HepG2 (cell line): ENCODE data around the gene EML2. TPM values are rescaled to one million over a fixed set of nuclear protein-coding genes. Genes with fewer than 3 reads are reported as not detected.

Source experiments
- ATAC-seq: fragments of 200-7000 bp; cut with Tn5 transposase; 3 replicates; pipeline ENCODE4 v1.9.1; 2020; ENCODE audit warnings: mild to moderate bottlenecking, moderate library complexity
- BruUV-seq: library from RNA; stranded (reverse); fragments of 400-500 nt; replicated peaks from 2 replicates; lab custom pipeline; 2021; lab: Mats Ljungman, UMichigan
- CTCF ChIA-PET: fragments of 300-600 bp; formaldehyde crosslinking; extraction: SDS; loops from one replicate; lab custom pipeline; 2021; ENCODE audit warnings: low total read pairs, inconsistent platforms, low intra/inter-chr PET ratio; lab: Yijun Ruan, JAX
- POLR2A ChIA-PET: fragments of 350-600 bp; sonication (Branson Sonifier 250); formaldehyde crosslinking; loops from one replicate; lab custom pipeline; 2020; ENCODE audit warnings: antibody characterized with exemption, inconsistent platforms; lab: Yijun Ruan, JAX
- DNase-seq: peaks from one replicate; pipeline ENCODE4 v3.0.0-alpha.2; 2015; ENCODE audit warnings: low spot score
- FAIRE-seq: peaks from 3 replicates; lab custom pipeline; 2011; peaks lifted over from hg19 to GRCh38; lab: Jason Lieb, UNC
- H2AFZ ChIP-seq: one replicate; pipeline ENCODE4 v1.6.1; 2011; ENCODE audit warnings: low read length, inconsistent platforms
- H3K27ac ChIP-seq: fragments of 300-600 bp; 3 replicates; pipeline ENCODE4 v1.8.0; 2011; ENCODE audit warnings: mixed run types, mild to moderate bottlenecking, mixed read lengths, low read length, inconsistent platforms; ENCODE audit not compliant: insufficient read depth; ENCODE audit errors: extremely low read length
- H3K27me3 ChIP-seq, 2 experiments: fragments of 200-600 bp in 1 of 2; 2 replicates in 1 of 2; 3 replicates in 1 of 2; pipeline versions ENCODE4 v1.6.0 to v1.8.0; 2011; ENCODE audit warnings: low read length in 2 of 2, mild to moderate bottlenecking in 2 of 2, moderate library complexity in 2 of 2, inconsistent platforms in 1 of 2; ENCODE audit not compliant: insufficient read depth in 2 of 2, control insufficient read depth in 1 of 2
- H3K36me3 ChIP-seq, 2 experiments: fragments of 200-600 bp in 1 of 2; replicated peaks in 1 of 2; 2 replicates in 1 of 2; 3 replicates in 1 of 2; pipeline versions ENCODE4 v1.5.1 to v1.8.0; 2011; ENCODE audit warnings: low read length in 2 of 2, inconsistent platforms in 1 of 2; ENCODE audit not compliant: insufficient read depth in 2 of 2, control insufficient read depth in 1 of 2
- H3K4me1 ChIP-seq: 2 replicates; pipeline ENCODE4 v1.5.1; 2012; ENCODE audit warnings: low read length, inconsistent platforms; ENCODE audit not compliant: insufficient read depth
- H3K4me2 ChIP-seq: 2 replicates; pipeline ENCODE4 v1.6.0; 2011; ENCODE audit warnings: low read depth, low read length, inconsistent platforms
- H3K4me3 ChIP-seq, 3 experiments: fragments of 200-600 bp in 1 of 3; sonication (generic), shearing (Covaris generic) in 1 of 3; replicated peaks in 1 of 3; 2 replicates each; pipeline ENCODE4 v1.5.1; 2011 to 2016; ENCODE audit warnings: low read length in 3 of 3, inconsistent platforms in 2 of 3, low read depth in 2 of 3, mild to moderate bottlenecking in 2 of 3, control low read depth in 1 of 3, mixed read lengths in 1 of 3; ENCODE audit not compliant: insufficient read depth in 1 of 3
- H3K79me2 ChIP-seq: one replicate; pipeline ENCODE4 v1.6.1; 2011; ENCODE audit warnings: low read length, inconsistent platforms; ENCODE audit not compliant: insufficient read depth
- H3K9ac ChIP-seq: 2 replicates; pipeline ENCODE4 v1.6.0; 2011; ENCODE audit warnings: mild to moderate bottlenecking, low read depth, low read length, inconsistent platforms; ENCODE audit not compliant: insufficient read depth
- H3K9me3 ChIP-seq: 2 replicates; pipeline ENCODE4 v1.5.1; 2012; ENCODE audit warnings: mild to moderate bottlenecking, low read length
- H4K20me1 ChIP-seq: 2 replicates; pipeline ENCODE4 v1.6.0; 2011; ENCODE audit warnings: inconsistent platforms, mild to moderate bottlenecking, low read length, moderate library complexity; ENCODE audit not compliant: insufficient read depth
- FOXA3 ChIP-seq: IDR thresholded peaks from 2 replicates; pipeline ENCODE4 v1.6.1; 2016; ENCODE audit warnings: missing genetic modification reagents, missing compliant biosample characterization
- LBX2 ChIP-seq: sonication (generic); formaldehyde crosslinking; IDR thresholded peaks from 2 replicates; pipeline ENCODE4 v1.5.0; 2020; ENCODE audit warnings: missing genetic modification reagents, mild to moderate bottlenecking, borderline replicate concordance
- POLR2AphosphoS5 ChIP-seq: IDR thresholded peaks from 2 replicates; pipeline ENCODE4 v1.6.1; 2012; ENCODE audit warnings: low read depth, low read length
- PREB ChIP-seq: sonication (generic); formaldehyde crosslinking; IDR thresholded peaks from 2 replicates; pipeline ENCODE4 v1.4.0; 2020; ENCODE audit warnings: missing genetic modification reagents
- SALL2 ChIP-seq: sonication (generic); formaldehyde crosslinking; IDR thresholded peaks from 2 replicates; pipeline ENCODE4 v1.8.1; 2023; ENCODE audit warnings: mild to moderate bottlenecking, missing genetic modification reagents, inconsistent platforms
- SIN3B ChIP-seq: fragments of 150-350 bp; IDR thresholded peaks from 2 replicates; pipeline ENCODE4 v1.6.1; 2014; ENCODE audit warnings: low read length
- SMAD9 ChIP-seq: sonication (generic); formaldehyde crosslinking; IDR thresholded peaks from 2 replicates; pipeline ENCODE4 v1.5.1; 2020; ENCODE audit warnings: mild to moderate bottlenecking, missing genetic modification reagents
- ZBTB4 ChIP-seq: sonication (generic); formaldehyde crosslinking; IDR thresholded peaks from 2 replicates; pipeline ENCODE4 v1.4.0; 2020; ENCODE audit warnings: missing genetic modification reagents, mild to moderate bottlenecking, borderline replicate concordance
- ZFP36 ChIP-seq: fragments of 150-350 bp; IDR thresholded peaks from 2 replicates; pipeline ENCODE4 v1.6.1; 2018; ENCODE audit warnings: borderline replicate concordance, low read length, low read depth; ENCODE audit not compliant: partially characterized antibody
- ZNF30 ChIP-seq: sonication (generic); formaldehyde crosslinking; IDR thresholded peaks from 2 replicates; pipeline ENCODE4 v1.5.0; 2020; ENCODE audit warnings: mild to moderate bottlenecking, missing genetic modification reagents
- ZNF34 ChIP-seq: sonication (generic); formaldehyde crosslinking; IDR thresholded peaks from 2 replicates; pipeline ENCODE4 v1.4.0; 2020; ENCODE audit warnings: mild to moderate bottlenecking, missing genetic modification reagents, borderline replicate concordance
- ZNF343 ChIP-seq: sonication (generic); formaldehyde crosslinking; IDR thresholded peaks from 2 replicates; pipeline ENCODE4 v1.4.0; 2020; ENCODE audit warnings: mild to moderate bottlenecking, missing genetic modification reagents
- ZNF44 ChIP-seq: sonication (generic); formaldehyde crosslinking; IDR thresholded peaks from 2 replicates; pipeline ENCODE4 v1.5.1; 2020; ENCODE audit warnings: mild to moderate bottlenecking, missing genetic modification reagents
- ZNF468 ChIP-seq: sonication (generic); formaldehyde crosslinking; IDR thresholded peaks from 2 replicates; pipeline ENCODE4 v1.8.0; 2022; ENCODE audit warnings: mild to moderate bottlenecking, moderate library complexity, missing genetic modification reagents
- ZNF530 ChIP-seq: sonication (generic); formaldehyde crosslinking; IDR thresholded peaks from 2 replicates; pipeline ENCODE4 v1.5.0; 2020; ENCODE audit warnings: low read depth, mild to moderate bottlenecking, missing genetic modification reagents
- ZNF556 ChIP-seq: sonication (generic); formaldehyde crosslinking; IDR thresholded peaks from 2 replicates; pipeline ENCODE4 v1.4.0; 2020; ENCODE audit warnings: mild to moderate bottlenecking, missing genetic modification reagents, borderline replicate concordance
- ZNF557 ChIP-seq: sonication (generic); formaldehyde crosslinking; IDR thresholded peaks from 2 replicates; pipeline ENCODE4 v1.4.0; 2020; ENCODE audit warnings: missing genetic modification reagents
- WGBS: methylation state at CpG from one replicate; pipeline ENCODE4 v1.1.6; 2017; ENCODE audit warnings: low lambda C conversion rate; 5-methylcytosine and 5-hydroxymethylcytosine counted together
- in situ Hi-C: cut with HindIII; loops from 2 replicates; pipeline ENCODE4 v1.10.0; 2017; ENCODE audit warnings: low pct_unique_long_range_greater_than_20kb; ENCODE audit not compliant: extremely low pct_ligation_motif_present
- intact Hi-C: fragments of 100-400 bp; cut with micrococcal nuclease; formaldehyde crosslinking; loops from one replicate; pipeline ENCODE4 v1.10.0; 2022; ENCODE audit not compliant: unreplicated experiment
- polyA plus RNA-seq, 8 experiments: library from polyadenylated mRNA; depleted of rRNA in 3 of 8; stranded (reverse) in 7 of 8; unstranded in 1 of 8; fragments of >200 nt; fragmentation: Illumina TruSeq in 4 of 8; extraction: Trizol in 4 of 8; gene quantifications; 2 replicates each; pipeline versions ENCODE4 v1.2.1 to v1.2.3, GENCODE V29; 2011 to 2016; ENCODE audit warnings: low read depth in 4 of 8, missing spikeins in 1 of 8, mixed read lengths in 1 of 8; ENCODE audit not compliant: insufficient read depth in 1 of 8
- total RNA-seq, 5 experiments: library from RNA; depleted of rRNA; stranded (reverse); fragments of >200 nt; fragmentation: Illumina TruSeq; extraction: Trizol; gene quantifications; 2 replicates each; pipeline ENCODE4 v1.2.3, GENCODE V29; 2016; ENCODE audit warnings: low read depth in 1 of 5

EML2 gene
- total and polyA plus RNA-seq, 2 of the 13 experiments (the other 11 are each of a cell fraction or from before 2014, with no cell fraction given): 7.3 to 12.9 TPM

GRCh38 chr19:45653634-45654033, 14.4 kb upstream of the EML2 start:
- Histone ChIP-seq H4K20me1 (no peaks in the 10 kb centered on the region), H3K36me3 (no peaks in the 10 kb centered on the region), H3K79me2 (no peaks in the 10 kb centered on the region), H3K4me3 (no peak overlapping the region), H2AFZ (no peak overlapping the region), H3K9me3 (no peaks in the 10 kb centered on the region), H3K9ac (no peak overlapping the region), H3K27me3 (0 out of 5 replicates have a peak, but pooled peaks cover 0 to 3% of the 10 kb centered on the region in 2 experiments), H3K27ac (no peak overlapping the region), H3K4me2 (no peak overlapping the region), H3K4me1 (peaks cover 26% of the 10 kb centered on the region)
- ATAC-seq (no peak), DNase-seq (no peak), FAIRE-seq (no peak)
- in situ Hi-C loops: no loop called here
- CTCF ChIA-PET: no interaction called here
- intact Hi-C loops: no loop called here
- WGBS: 22% methylated on average over 5 of the region's 5 CpGs
- no peak for TF ChIP-seq ZNF343 (CRISPR knock-in tag)
- TF ChIP-seq POLR2AphosphoS5: no peak
- TF ChIP-seq LBX2 (CRISPR knock-in tag): no peak
- no peak for TF ChIP-seq ZNF34 (CRISPR knock-in tag)
- TF ChIP-seq PREB (CRISPR knock-in tag): no peak
- TF ChIP-seq ZNF30 (CRISPR knock-in tag): no peak
- no peak for TF ChIP-seq ZFP36
- TF ChIP-seq ZNF468 (CRISPR knock-in tag): no peak
- no peak for TF ChIP-seq ZNF44
- no peak for TF ChIP-seq SIN3B
- no peak for TF ChIP-seq SALL2
- no peak for TF ChIP-seq ZNF556 (CRISPR knock-in tag)
- no peak for TF ChIP-seq ZNF530 (CRISPR knock-in tag)
- no peak for TF ChIP-seq SMAD9 (CRISPR knock-in tag)
- TF ChIP-seq ZNF557 (CRISPR knock-in tag): no peak
- no peak for TF ChIP-seq ZBTB4 (CRISPR knock-in tag)
- no peak for TF ChIP-seq FOXA3 (CRISPR knock-in tag)
- no TSS peak for BruUV-seq
- POLR2A ChIA-PET: no interaction called here
